ENCODE data around the gene PPDPF. TPM values are rescaled to one million over a fixed set of nuclear protein-coding genes. Genes with fewer than 3 reads are reported as not detected.

The PPDPF gene
- polyA plus RNA-seq, 3 donors, result 13.4 to 39.9 (median 26.1) TPM

DNA sequence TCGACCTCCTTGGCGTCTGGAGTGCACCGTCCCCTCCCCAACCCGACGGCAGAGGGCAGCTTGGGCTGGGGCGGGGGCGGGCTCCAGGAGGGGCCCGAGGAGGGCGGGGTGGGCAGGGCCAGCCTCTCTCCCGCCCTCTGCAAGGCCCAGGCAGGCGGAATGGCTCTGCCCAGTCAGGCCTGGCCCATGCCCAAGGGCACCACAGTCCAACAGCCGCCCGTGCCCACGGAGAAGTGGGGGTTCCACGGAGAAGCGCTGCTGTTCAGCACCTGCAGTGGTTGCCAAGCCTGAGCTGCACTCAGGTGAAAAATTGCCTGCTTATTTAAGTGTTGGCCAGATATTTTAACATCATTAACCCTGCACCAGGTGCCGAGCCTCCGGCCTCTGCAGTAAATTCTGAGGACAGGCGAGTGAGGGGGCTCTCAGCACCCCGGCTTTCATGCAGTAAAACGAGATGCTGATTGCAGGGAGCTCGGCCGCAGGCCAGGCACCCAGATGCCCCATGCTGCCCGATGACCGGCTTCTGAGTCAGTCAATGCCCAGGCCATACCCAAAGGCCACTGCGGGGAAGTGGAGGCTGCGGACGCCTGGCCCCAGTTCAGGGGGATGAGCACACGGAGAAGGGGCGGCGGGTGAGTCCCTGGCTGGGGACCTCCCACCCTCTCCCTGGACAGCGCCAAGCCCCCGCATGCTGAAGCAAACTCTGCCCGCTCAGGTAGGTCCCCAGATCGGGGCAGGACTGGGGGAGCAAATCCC lies 27.3 kb downstream of the PPDPF start, which contains the start of gene SRMS:
TSS of gene SRMS (minus strand) at position 25 of the 756 bp plus-strand sequence. CDS start 286 bp downstream, outside the sequence.
- H3K4me3 ChIP-seq (replicated peaks in 1 of 3; ENCODE audit: low read depth in 2 of 3, low read length in 3 of 3), result no peak within 1 kb of the TSS
- H3K4me2 ChIP-seq (replicated peaks; ENCODE audit: extremely low read depth, low read length, poor library complexity, severe bottlenecking), result no peak within 1 kb of the TSS

DNA sequence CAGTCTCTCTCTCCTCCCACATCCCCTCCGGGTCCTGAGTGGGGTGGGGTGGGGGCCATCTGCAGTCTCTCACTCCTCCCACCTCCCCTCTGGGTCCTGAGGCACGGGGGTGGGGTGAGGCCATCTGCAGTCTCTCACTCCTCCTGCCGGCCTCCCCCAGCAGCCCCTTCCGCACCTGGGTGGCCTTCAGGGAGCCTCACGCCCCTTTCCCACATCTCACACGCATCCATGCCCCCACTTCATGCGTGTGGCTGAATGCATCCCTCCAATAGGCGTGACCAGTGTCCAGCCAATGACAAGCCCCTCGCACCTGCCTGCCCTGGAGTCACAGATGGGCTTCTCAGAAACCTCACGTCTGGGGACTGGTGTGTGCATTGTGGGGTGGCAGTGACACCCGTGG lies 28.0 kb downstream of the PPDPF start:
- H3K4me3 Mint-ChIP-seq, result peak overlapping the region in 1 of 2 donors; percentile 65
- no peak overlapping the region for H2AFZ ChIP-seq (ENCODE audit: insufficient read depth, low read depth, low read length, poor library complexity, severe bottlenecking)
- no peaks in the 10 kb centered on the region for H3K79me2 ChIP-seq (ENCODE audit: insufficient read depth, low read length)
- DNase-seq, result no peak
- H3K9ac ChIP-seq (ENCODE audit: insufficient read depth, low read length, poor library complexity, severe bottlenecking), result no peak overlapping the region
- H3K27ac Mint-ChIP-seq, result no peak overlapping the region
- no peaks in the 10 kb centered on the region for H3K36me3 Mint-ChIP-seq
- H3K4me2 ChIP-seq (replicated peaks; ENCODE audit: extremely low read depth, low read length, poor library complexity, severe bottlenecking), result no peak overlapping the region
- H4K20me1 ChIP-seq (ENCODE audit: insufficient read depth, low read length), result peaks cover 4% of the 10 kb centered on the region
- peaks cover 0 to 7% of the 10 kb centered on the region in 2 donors for H3K9me3 ChIP-seq (replicated peaks in 1 of 2; ENCODE audit: control insufficient read depth in 1 of 2, insufficient read depth in 1 of 2, low read length in 2 of 2)
- no peak overlapping the region for H3K27ac ChIP-seq (ENCODE audit: low read depth in 1 of 2, low read length in 2 of 2)
- H3K4me1 Mint-ChIP-seq, result peaks cover 9% of the 10 kb centered on the region
- intact Hi-C loops (cut with micrococcal nuclease), result no loop called here
- peaks cover 0 to 55% of the 10 kb centered on the region in 2 donors for H3K27me3 ChIP-seq (ENCODE audit: control insufficient read depth in 2 of 2, insufficient read depth in 2 of 2, low read length in 2 of 2)
- TF ChIP-seq, protein P1, sequence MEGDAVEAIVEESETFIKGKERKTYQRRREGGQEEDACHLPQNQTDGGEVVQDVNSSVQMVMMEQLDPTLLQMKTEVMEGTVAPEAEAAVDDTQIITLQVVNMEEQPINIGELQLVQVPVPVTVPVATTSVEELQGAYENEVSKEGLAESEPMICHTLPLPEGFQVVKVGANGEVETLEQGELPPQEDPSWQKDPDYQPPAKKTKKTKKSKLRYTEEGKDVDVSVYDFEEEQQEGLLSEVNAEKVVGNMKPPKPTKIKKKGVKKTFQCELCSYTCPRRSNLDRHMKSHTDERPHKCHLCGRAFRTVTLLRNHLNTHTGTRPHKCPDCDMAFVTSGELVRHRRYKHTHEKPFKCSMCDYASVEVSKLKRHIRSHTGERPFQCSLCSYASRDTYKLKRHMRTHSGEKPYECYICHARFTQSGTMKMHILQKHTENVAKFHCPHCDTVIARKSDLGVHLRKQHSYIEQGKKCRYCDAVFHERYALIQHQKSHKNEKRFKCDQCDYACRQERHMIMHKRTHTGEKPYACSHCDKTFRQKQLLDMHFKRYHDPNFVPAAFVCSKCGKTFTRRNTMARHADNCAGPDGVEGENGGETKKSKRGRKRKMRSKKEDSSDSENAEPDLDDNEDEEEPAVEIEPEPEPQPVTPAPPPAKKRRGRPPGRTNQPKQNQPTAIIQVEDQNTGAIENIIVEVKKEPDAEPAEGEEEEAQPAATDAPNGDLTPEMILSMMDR (IDR thresholded peaks at IDR 0.05), result no peak
- peaks cover 2 to 9% (median 6%) of the 10 kb centered on the region in 7 donors for H3K9me3 Mint-ChIP-seq
- H3K27me3 Mint-ChIP-seq (ENCODE audit: low read depth in 3 of 3), result peaks cover 42 to 88% (median 58%) of the 10 kb centered on the region in 3 donors
- WGBS (ENCODE audit: insufficient coverage), result 69% methylated on average over 6 of the region's 11 CpGs
- peaks cover 11 to 14% of the 10 kb centered on the region in 2 donors for H3K4me1 ChIP-seq (ENCODE audit: control insufficient read depth in 1 of 2, insufficient read depth in 2 of 2, low read length in 2 of 2)
- no peak overlapping the region for H3K4me3 ChIP-seq (replicated peaks in 1 of 3; ENCODE audit: low read depth in 2 of 3, low read length in 3 of 3)
- no peaks in the 10 kb centered on the region for H3K36me3 ChIP-seq (replicated peaks in 1 of 2; ENCODE audit: control insufficient read depth in 1 of 2, insufficient read depth in 2 of 2, low read length in 2 of 2)

More for the DNA sequence above, 27.3 kb downstream of the PPDPF start, which contains the start of gene SRMS:
- H3K27ac Mint-ChIP-seq, result no peak within 1 kb of the TSS
- H3K36me3 Mint-ChIP-seq, result no peaks in the 10 kb centered on the region
- no peaks in the 10 kb centered on the region for H3K36me3 ChIP-seq (replicated peaks in 1 of 2; ENCODE audit: control insufficient read depth in 1 of 2, insufficient read depth in 2 of 2, low read length in 2 of 2)
- H3K9ac ChIP-seq (ENCODE audit: insufficient read depth, low read length, poor library complexity, severe bottlenecking), result no peak within 1 kb of the TSS
- peaks cover 0 to 5% (median 2%) of the 10 kb centered on the region in 7 donors for H3K9me3 Mint-ChIP-seq
- WGBS (ENCODE audit: insufficient coverage), result 63% methylated on average over 26 of the region's 35 CpGs
- H3K27ac ChIP-seq (ENCODE audit: low read depth in 1 of 2, low read length in 2 of 2), result no peak within 1 kb of the TSS
- H4K20me1 ChIP-seq (ENCODE audit: insufficient read depth, low read length), result peaks cover 2% of the 10 kb centered on the region
- H2AFZ ChIP-seq (ENCODE audit: insufficient read depth, low read depth, low read length, poor library complexity, severe bottlenecking), result no peak within 1 kb of the TSS
- peaks cover 4 to 8% of the 10 kb centered on the region in 2 donors for H3K4me1 ChIP-seq (ENCODE audit: control insufficient read depth in 1 of 2, insufficient read depth in 2 of 2, low read length in 2 of 2)
- TF ChIP-seq, protein P1 (IDR thresholded peaks at IDR 0.05), result no peak
- DNase-seq, result no peak
- H3K27me3 Mint-ChIP-seq (ENCODE audit: low read depth in 3 of 3), result peaks cover 40 to 84% (median 55%) of the 10 kb centered on the region in 3 donors
- H3K9me3 ChIP-seq (replicated peaks in 1 of 2; ENCODE audit: control insufficient read depth in 1 of 2, insufficient read depth in 1 of 2, low read length in 2 of 2), result peaks cover 0 to under 1% of the 10 kb centered on the region in 2 donors
- H3K4me3 Mint-ChIP-seq, result peak within 1 kb of the TSS in 1 of 2 donors; percentile 65
- peaks cover 6% of the 10 kb centered on the region for H3K4me1 Mint-ChIP-seq
- H3K79me2 ChIP-seq (ENCODE audit: insufficient read depth, low read length), result no peaks in the 10 kb centered on the region
- peaks cover 0 to 50% of the 10 kb centered on the region in 2 donors for H3K27me3 ChIP-seq (ENCODE audit: control insufficient read depth in 2 of 2, insufficient read depth in 2 of 2, low read length in 2 of 2)
- intact Hi-C loops (cut with micrococcal nuclease), result no loop called here
